SK-N-SH (cell line): ENCODE results near the gene SCN7A. TPM values are rescaled to one million over a fixed set of nuclear protein-coding genes. Genes with fewer than 3 reads are reported as not detected.

Experiments
- CTCF ChIA-PET: fragments of 300-600, 350-600 bp; formaldehyde crosslinking; extraction: SDS; loops from one replicate; lab custom pipeline; 2021; lab: Yijun Ruan, JAX
- POLR2A ChIA-PET: fragments of 350-600 bp; sonication (Branson Sonifier 250); formaldehyde crosslinking; extraction: SDS; loops from one replicate; lab custom pipeline; 2020; ENCODE audit warnings: antibody characterized with exemption, inconsistent platforms; lab: Yijun Ruan, JAX
- DNase-seq: peaks from one replicate; pipeline ENCODE4 v3.0.0; 2012
- H2AFZ ChIP-seq: fragments of 200-600 bp; sonication (generic); 2 replicates; pipeline ENCODE4 v1.8.1; 2016; ENCODE audit warnings: antibody characterized with exemption, mild to moderate bottlenecking, low read depth
- H3F3A ChIP-seq: fragments of 200-600 bp; sonication (generic); replicated peaks from 2 replicates; pipeline ENCODE3; 2016; ENCODE audit warnings: antibody characterized with exemption, mild to moderate bottlenecking; ENCODE audit not compliant: insufficient read depth
- H3K27ac ChIP-seq, 2 experiments: fragments of 200-500 bp in 1 of 2; fragments of 200-600 bp in 1 of 2; sonication (Bioruptor generic) in 1 of 2; sonication (generic), shearing (Covaris generic) in 1 of 2; 2 replicates each; pipeline versions ENCODE4 v1.5.1 to v1.6.1; 2014 to 2016; ENCODE audit warnings: low read depth in 2 of 2, inconsistent platforms in 1 of 2, low read length in 1 of 2, mild to moderate bottlenecking in 1 of 2, mixed read lengths in 1 of 2
- H3K27me3 ChIP-seq: fragments of 200-600 bp; sonication (generic), shearing (Covaris generic); 2 replicates; pipeline ENCODE4 v1.6.1; 2016; ENCODE audit warnings: mixed run types; ENCODE audit not compliant: insufficient read depth
- H3K36me3 ChIP-seq, 2 experiments: fragments of 200-500 bp in 1 of 2; fragments of 200-600 bp in 1 of 2; sonication (Bioruptor generic) in 1 of 2; sonication (generic) in 1 of 2; replicated peaks in 1 of 2; 2 replicates each; pipeline versions ENCODE3 to v1.5.1; 2014 to 2016; ENCODE audit warnings: low read length in 1 of 2, mild to moderate bottlenecking in 1 of 2; ENCODE audit not compliant: insufficient read depth in 2 of 2, control insufficient read depth in 1 of 2
- H3K4me1 ChIP-seq, 2 experiments: fragments of 200-500 bp in 1 of 2; fragments of 200-600 bp in 1 of 2; sonication (Bioruptor generic) in 1 of 2; sonication (generic), shearing (Covaris generic) in 1 of 2; 2 replicates each; pipeline versions ENCODE4 v1.5.1 to v1.6.1; 2014 to 2016; ENCODE audit warnings: low read depth in 1 of 2, low read length in 1 of 2, mixed run types in 1 of 2; ENCODE audit not compliant: insufficient read depth in 2 of 2, control insufficient read depth in 1 of 2
- H3K4me2 ChIP-seq: fragments of 200-600 bp; sonication (generic), shearing (Covaris generic); 2 replicates; pipeline ENCODE4 v1.6.1; 2017; ENCODE audit warnings: mixed run types
- H3K4me3 ChIP-seq, 2 experiments: fragments of 200-500 bp in 1 of 2; fragments of 200-600 bp in 1 of 2; sonication (Bioruptor generic) in 1 of 2; sonication (generic), shearing (Covaris generic) in 1 of 2; 2 replicates each; pipeline versions ENCODE4 v1.5.1 to v1.8.1; 2014 to 2016; ENCODE audit warnings: low read depth in 2 of 2, inconsistent platforms in 1 of 2, low read length in 1 of 2, mild to moderate bottlenecking in 1 of 2, mixed read lengths in 1 of 2, moderate library complexity in 1 of 2
- H3K79me2 ChIP-seq: fragments of 200-600 bp; sonication (generic); 2 replicates; pipeline ENCODE4 v1.8.1; 2017; ENCODE audit warnings: mild to moderate bottlenecking; ENCODE audit not compliant: insufficient read depth
- H3K9ac ChIP-seq: fragments of 200-600 bp; sonication (generic); 2 replicates; pipeline ENCODE4 v1.6.1; 2017; ENCODE audit warnings: mixed run types
- H3K9me2 ChIP-seq: fragments of 200-600 bp; sonication (generic); 2 replicates; pipeline ENCODE4 v1.6.1; 2017; ENCODE audit warnings: mixed run types
- H3K9me3 ChIP-seq: fragments of 200-600 bp; sonication (generic); 2 replicates; pipeline ENCODE4 v1.6.1; 2017; ENCODE audit warnings: mixed run types, mild to moderate bottlenecking, moderate library complexity
- H4K20me1 ChIP-seq: fragments of 200-600 bp; sonication (generic); 2 replicates; pipeline ENCODE4 v1.6.1; 2017; ENCODE audit warnings: mild to moderate bottlenecking, mixed run types; ENCODE audit not compliant: insufficient read depth
- ELF1 ChIP-seq: IDR thresholded peaks from 2 replicates; pipeline ENCODE4 v1.4.0; 2012
- EP300 ChIP-seq, 2 experiments: IDR thresholded peaks; 2 replicates each; pipeline versions ENCODE4 v1.4.0 to v1.6.1; 2012; ENCODE audit warnings: borderline replicate concordance in 1 of 2, low read depth in 1 of 2, low read length in 1 of 2
- EZH2phosphoT487 ChIP-seq: fragments of 200-600 bp; sonication (generic); IDR thresholded peaks from 2 replicates; pipeline ENCODE4 v1.6.1; 2017; ENCODE audit warnings: low read depth, mixed run types, mild to moderate bottlenecking, antibody characterized with exemption, moderate library complexity, borderline replicate concordance
- FOXM1 ChIP-seq: IDR thresholded peaks from 2 replicates; pipeline ENCODE4 v1.4.0; 2012; ENCODE audit warnings: low read depth, mild to moderate bottlenecking
- IRF3 ChIP-seq: fragments of 150-350 bp; IDR thresholded peaks from 2 replicates; pipeline ENCODE4 v1.6.1; 2016; ENCODE audit warnings: mild to moderate bottlenecking, low read depth, low read length
- JUND ChIP-seq: IDR thresholded peaks from 2 replicates; pipeline ENCODE4 v1.4.0; 2012
- MAX ChIP-seq: IDR thresholded peaks from 2 replicates; pipeline ENCODE4 v1.4.0; 2012; ENCODE audit warnings: low read depth
- MXI1 ChIP-seq: IDR thresholded peaks from 2 replicates; pipeline ENCODE4 v1.6.1; 2012; ENCODE audit warnings: mild to moderate bottlenecking, low read depth, low read length, improper control_type of control experiment
- NFIC ChIP-seq: IDR thresholded peaks from 2 replicates; pipeline ENCODE4 v1.4.0; 2012; ENCODE audit warnings: borderline replicate concordance
- NRF1 ChIP-seq: IDR thresholded peaks from 2 replicates; pipeline ENCODE4 v1.6.1; 2012; ENCODE audit warnings: low read depth, mild to moderate bottlenecking, low read length
- POLR2AphosphoS5 ChIP-seq: IDR thresholded peaks from 2 replicates; pipeline ENCODE4 v1.6.1; 2012; ENCODE audit warnings: low read depth, low read length
- RAD21 ChIP-seq: IDR thresholded peaks from 2 replicates; pipeline ENCODE4 v1.6.1; 2012; ENCODE audit warnings: mild to moderate bottlenecking, low read length
- RCOR1 ChIP-seq: fragments of 150-350 bp; IDR thresholded peaks from 2 replicates; pipeline ENCODE4 v1.6.1; 2017; ENCODE audit warnings: antibody characterized with exemption, low read length
- RFX5 ChIP-seq: IDR thresholded peaks from 2 replicates; pipeline ENCODE4 v1.6.1; 2012; ENCODE audit warnings: mild to moderate bottlenecking, improper control_type of control experiment, low read length
- RXRA ChIP-seq: IDR thresholded peaks from 2 replicates; pipeline ENCODE4 v1.4.0; 2012; ENCODE audit warnings: low read depth, mild to moderate bottlenecking, borderline replicate concordance
- SIN3A ChIP-seq: IDR thresholded peaks from 2 replicates; pipeline ENCODE4 v1.6.1; 2012; ENCODE audit warnings: low read depth, mild to moderate bottlenecking, low read length, moderate library complexity, borderline replicate concordance
- TAF1 ChIP-seq: IDR thresholded peaks from 2 replicates; pipeline ENCODE4 v1.6.1; 2012; ENCODE audit warnings: low read depth, mild to moderate bottlenecking, low read length, moderate library complexity, borderline replicate concordance
- USF1 ChIP-seq: IDR thresholded peaks from 2 replicates; pipeline ENCODE4 v1.4.0; 2012; ENCODE audit warnings: low read depth, borderline replicate concordance
- USF2 ChIP-seq: fragments of 150-350 bp; IDR thresholded peaks from 2 replicates; pipeline ENCODE4 v1.6.1; 2017; ENCODE audit warnings: antibody characterized with exemption, low read length, low read depth, borderline replicate concordance
- WGBS: methylation state at CpG from one replicate; pipeline ENCODE4 v1.1.6; 2017; ENCODE audit warnings: low lambda C conversion rate; 5-methylcytosine and 5-hydroxymethylcytosine counted together
- polyA plus RNA-seq, 3 experiments: library from polyadenylated mRNA; depleted of rRNA; stranded (reverse); fragments of >200 nt; gene quantifications; 2 replicates each; pipeline ENCODE4 v1.2.3, GENCODE V29; 2012

SCN7A gene
- polyA plus RNA-seq, 1 of the 3 experiments (the other 2 are of a cell fraction) = 0.02 TPM

- TF ChIP-seq MXI1 = no peak
- no peak for TF ChIP-seq IRF3
- TF ChIP-seq FOXM1 = no peak
- no peak for TF ChIP-seq EP300 (IDR thresholded peaks at IDR 0.05; ENCODE audit: borderline replicate concordance in 1 of 2, low read depth in 1 of 2, low read length in 1 of 2)
- TF ChIP-seq, all 33 proteins: peak for 0
These were observed 25.7 kb downstream of the SCN7A start (continued) for GRCh38 chr2:166468124-166469024.

GRCh38 chr2:166464187-166464586 lies 29.9 kb downstream of the SCN7A start:
- H3K36me3 ChIP-seq = no peaks in the 10 kb centered on the region
- H3K9me3 ChIP-seq = no peaks in the 10 kb centered on the region
- no peaks in the 10 kb centered on the region for H3K27me3 ChIP-seq
- no peak overlapping the region for H3K4me2 ChIP-seq
- 66% methylated on average over 1 of the region's 1 CpG for WGBS
- H2AFZ ChIP-seq = no peak overlapping the region
- no peaks in the 10 kb centered on the region for H3K79me2 ChIP-seq
- H4K20me1 ChIP-seq = no peaks in the 10 kb centered on the region
- H3K9ac ChIP-seq = no peak overlapping the region
- TF ChIP-seq EZH2phosphoT487 = no peak
- TF ChIP-seq NRF1 = no peak
- TF ChIP-seq RAD21 = no peak
- TF ChIP-seq EP300 (IDR thresholded peaks at IDR 0.05; ENCODE audit: borderline replicate concordance in 1 of 2, low read depth in 1 of 2, low read length in 1 of 2) = no peak
- TF ChIP-seq MAX = no peak
- no peak for TF ChIP-seq JUND
- TF ChIP-seq IRF3 = no peak
- no peak for TF ChIP-seq USF1
- no peak for TF ChIP-seq TAF1
- TF ChIP-seq ELF1 = no peak
- TF ChIP-seq SIN3A = no peak
- no peak for TF ChIP-seq RXRA
- TF ChIP-seq POLR2AphosphoS5 = no peak
- TF ChIP-seq FOXM1 = no peak
- TF ChIP-seq USF2 = no peak
- TF ChIP-seq RFX5 = no peak
- TF ChIP-seq NFIC = no peak
- TF ChIP-seq RCOR1 = no peak
- no peak for DNase-seq
- no peaks in the 10 kb centered on the region for H3F3A ChIP-seq
- ChIA-PET CTCF (no interaction called here), POLR2A (no interaction called here)
- H3K9me2 ChIP-seq = 0 out of 2 replicates have a peak, but pooled peaks cover 2% of the 10 kb centered on the region
- H3K4me1 ChIP-seq = no peaks in the 10 kb centered on the region
- no peak overlapping the region for H3K4me3 ChIP-seq
- no peak overlapping the region for H3K27ac ChIP-seq
